HEK293 (cell line): Measurements from ENCODE around the gene MYH13.

Experiments used
- CTCF ChIP-seq: fragments of 450-650 bp; formaldehyde crosslinking; IDR thresholded peaks from 2 replicates; pipeline ENCODE4 v1.5.1; 2016; ENCODE audit warnings: missing biosample characterization, missing genetic modification characterization
- PATZ1 ChIP-seq: fragments of 450-650 bp; formaldehyde crosslinking; IDR thresholded peaks from 2 replicates; pipeline ENCODE4 v1.5.1; 2016; ENCODE audit warnings: missing biosample characterization, missing genetic modification characterization
- PRDM6 ChIP-seq: fragments of 450-650 bp; formaldehyde crosslinking; IDR thresholded peaks from 2 replicates; pipeline ENCODE4 v1.5.1; 2017; ENCODE audit warnings: missing biosample characterization, missing genetic modification characterization
- TCF7L2 ChIP-seq: IDR thresholded peaks from 2 replicates; pipeline ENCODE4 v1.6.1; 2011; ENCODE audit warnings: low read depth, mild to moderate bottlenecking, inconsistent platforms, low read length, moderate library complexity, borderline replicate concordance
- ZFP37 ChIP-seq: fragments of 450-650 bp; formaldehyde crosslinking; IDR thresholded peaks from 2 replicates; pipeline ENCODE4 v1.5.1; 2016; ENCODE audit warnings: missing biosample characterization, missing genetic modification characterization
- ZNF138 ChIP-seq: fragments of 450-650 bp; formaldehyde crosslinking; IDR thresholded peaks from 2 replicates; pipeline ENCODE4 v1.5.1; 2016; ENCODE audit warnings: missing biosample characterization, missing genetic modification characterization, borderline replicate concordance
- ZNF18 ChIP-seq: fragments of 450-650 bp; formaldehyde crosslinking; IDR thresholded peaks from 2 replicates; pipeline ENCODE4 v1.5.1; 2016; ENCODE audit warnings: missing biosample characterization, missing genetic modification characterization
- ZNF211 ChIP-seq: fragments of 450-650 bp; formaldehyde crosslinking; IDR thresholded peaks from 2 replicates; pipeline ENCODE4 v1.5.1; 2016; ENCODE audit warnings: low read depth, missing biosample characterization, missing genetic modification characterization
- ZNF24 ChIP-seq: fragments of 450-650 bp; formaldehyde crosslinking; IDR thresholded peaks from 2 replicates; pipeline ENCODE4 v1.5.1; 2016; ENCODE audit warnings: missing biosample characterization, missing genetic modification characterization
- ZNF510 ChIP-seq: fragments of 450-650 bp; formaldehyde crosslinking; IDR thresholded peaks from 2 replicates; pipeline ENCODE4 v1.5.1; 2018; ENCODE audit warnings: mild to moderate bottlenecking, missing genetic modification characterization, missing biosample characterization; ENCODE audit not compliant: insufficient replicate concordance
- ZNF629 ChIP-seq: fragments of 450-650 bp; formaldehyde crosslinking; IDR thresholded peaks from 2 replicates; pipeline ENCODE4 v1.5.1; 2017; ENCODE audit warnings: missing biosample characterization, missing genetic modification characterization

- no peak for TF ChIP-seq CTCF (tag by site-specific recombination)
- TF ChIP-seq ZNF138 (tag by site-specific recombination), result no peak
- no peak for TF ChIP-seq ZNF24 (tag by site-specific recombination)
- TF ChIP-seq PATZ1 (tag by site-specific recombination), result no peak
- TF ChIP-seq PRDM6 (tag by site-specific recombination), result no peak
- TF ChIP-seq ZNF510 (tag by site-specific recombination), result no peak
- TF ChIP-seq ZNF211, result no peak
- no peak for TF ChIP-seq TCF7L2
- no peak for TF ChIP-seq ZNF18 (tag by site-specific recombination)
- TF ChIP-seq ZFP37 (tag by site-specific recombination), result no peak
- no peak for TF ChIP-seq ZNF629 (tag by site-specific recombination)
Measured at GRCh38 chr17:10392880-10393279, 20.1 kb upstream of the MYH13 start.
